Adrenal gland (tissue), 5 donors: ENCODE results near the gene AGAP3.

Experiments
- CTCF ChIP-seq, 6 experiments: fragments of 450-650 bp in 4 of 6; fragments of 200-600 bp in 2 of 6; sonication (generic) in 1 of 6; IDR thresholded peaks; 1 replicate in 5 of 6; 2 replicates in 1 of 6; pipeline versions ENCODE4 v1.5.1 to v1.8.0; 2016 to 2021; ENCODE audit warnings: antibody characterized with exemption in 6 of 6, mild to moderate bottlenecking in 2 of 6, moderate library complexity in 1 of 6
- POLR2A ChIP-seq, 2 donors: fragments of 450-650 bp; IDR thresholded peaks; one replicate each; pipeline ENCODE4 v1.6.1; 2017; ENCODE audit warnings: antibody characterized with exemption in 2 of 2, mild to moderate bottlenecking in 2 of 2, moderate library complexity in 1 of 2
- donor health status: DM: no; HTN: no; CAD: no.

- TF ChIP-seq CTCF (IDR thresholded peaks at IDR 0.05) (no peak), POLR2A (IDR thresholded peaks at IDR 0.05) (no peak)
These were observed 90.1 kb downstream of the AGAP3 start for GRCh38 chr7:151176401-151176800.
